ENCODE data around the gene DLG2. TPM values are rescaled to one million over a fixed set of nuclear protein-coding genes. Genes with fewer than 3 reads are reported as not detected.

The DLG2 gene
- total RNA-seq, 1 donor from 2014 or later, result 5.1 TPM

DNA sequence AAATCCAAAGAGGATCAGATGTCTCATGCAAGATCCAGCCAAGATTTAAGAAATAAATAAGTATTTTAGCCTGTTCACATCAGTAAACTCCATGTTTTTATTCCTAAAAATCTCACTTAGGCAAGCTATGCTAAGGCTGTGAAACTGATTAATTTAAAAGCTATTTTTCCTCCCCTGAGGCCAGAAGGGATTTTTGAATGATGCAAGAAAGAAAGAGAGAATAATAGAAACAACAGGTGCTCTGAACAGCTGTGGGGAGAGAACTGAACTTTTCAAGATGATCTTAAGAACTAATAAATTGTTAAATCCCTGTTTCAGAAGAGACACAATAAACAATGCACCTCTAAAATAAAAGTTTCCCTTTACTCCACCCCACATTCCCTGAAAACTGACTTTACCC is 241.6 kb downstream of the DLG2 start:
- no peaks in the 10 kb centered on the region for H3K27me3 Mint-ChIP-seq (ENCODE audit: unreplicated experiment)
- no peak overlapping the region for H3K27ac Mint-ChIP-seq (ENCODE audit: unreplicated experiment)
- no peak for DNase-seq (ENCODE audit: low spot score)
- TF ChIP-seq, protein P1, sequence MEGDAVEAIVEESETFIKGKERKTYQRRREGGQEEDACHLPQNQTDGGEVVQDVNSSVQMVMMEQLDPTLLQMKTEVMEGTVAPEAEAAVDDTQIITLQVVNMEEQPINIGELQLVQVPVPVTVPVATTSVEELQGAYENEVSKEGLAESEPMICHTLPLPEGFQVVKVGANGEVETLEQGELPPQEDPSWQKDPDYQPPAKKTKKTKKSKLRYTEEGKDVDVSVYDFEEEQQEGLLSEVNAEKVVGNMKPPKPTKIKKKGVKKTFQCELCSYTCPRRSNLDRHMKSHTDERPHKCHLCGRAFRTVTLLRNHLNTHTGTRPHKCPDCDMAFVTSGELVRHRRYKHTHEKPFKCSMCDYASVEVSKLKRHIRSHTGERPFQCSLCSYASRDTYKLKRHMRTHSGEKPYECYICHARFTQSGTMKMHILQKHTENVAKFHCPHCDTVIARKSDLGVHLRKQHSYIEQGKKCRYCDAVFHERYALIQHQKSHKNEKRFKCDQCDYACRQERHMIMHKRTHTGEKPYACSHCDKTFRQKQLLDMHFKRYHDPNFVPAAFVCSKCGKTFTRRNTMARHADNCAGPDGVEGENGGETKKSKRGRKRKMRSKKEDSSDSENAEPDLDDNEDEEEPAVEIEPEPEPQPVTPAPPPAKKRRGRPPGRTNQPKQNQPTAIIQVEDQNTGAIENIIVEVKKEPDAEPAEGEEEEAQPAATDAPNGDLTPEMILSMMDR (IDR thresholded peaks at IDR 0.05; ENCODE audit: unreplicated experiment), result no peak
- H3K4me1 Mint-ChIP-seq (ENCODE audit: unreplicated experiment), result peaks cover 3% of the 10 kb centered on the region
- no peaks in the 10 kb centered on the region for H3K9me3 Mint-ChIP-seq (ENCODE audit: unreplicated experiment)
- H3K4me3 Mint-ChIP-seq (ENCODE audit: unreplicated experiment), result no peak overlapping the region
- H3K36me3 Mint-ChIP-seq (ENCODE audit: low read depth, unreplicated experiment), result no peaks in the 10 kb centered on the region

DNA sequence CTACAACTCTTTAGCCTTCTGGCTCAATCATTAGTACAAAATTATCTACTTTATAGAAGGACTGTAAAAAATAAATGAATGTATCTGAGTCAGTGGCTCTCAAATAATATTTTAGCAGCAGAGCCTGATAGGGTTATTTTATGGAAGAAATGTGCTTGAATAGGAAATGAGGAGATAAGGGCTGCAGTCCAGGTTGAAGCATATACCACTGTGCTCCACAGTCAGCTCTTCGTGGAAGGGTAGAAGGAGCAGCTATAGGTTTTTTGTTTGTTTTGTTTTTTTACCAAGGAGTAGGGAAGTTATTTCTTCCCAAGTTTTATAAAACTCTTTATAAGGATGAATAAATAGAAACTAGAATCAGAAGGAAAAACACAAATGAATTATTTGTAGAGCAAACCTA is 242.0 kb downstream of the DLG2 start:
- TF ChIP-seq, protein P1 (IDR thresholded peaks at IDR 0.05; ENCODE audit: unreplicated experiment), result no peak
- Mint-ChIP-seq H3K4me3 (ENCODE audit: unreplicated experiment) (no peak overlapping the region), H3K9me3 (ENCODE audit: unreplicated experiment) (no peaks in the 10 kb centered on the region), H3K27me3 (ENCODE audit: unreplicated experiment) (no peaks in the 10 kb centered on the region), H3K27ac (ENCODE audit: unreplicated experiment) (no peak overlapping the region), H3K36me3 (ENCODE audit: low read depth, unreplicated experiment) (no peaks in the 10 kb centered on the region), H3K4me1 (ENCODE audit: unreplicated experiment) (peaks cover 3% of the 10 kb centered on the region)
- DNase-seq (ENCODE audit: low spot score), result no peak

DNA sequence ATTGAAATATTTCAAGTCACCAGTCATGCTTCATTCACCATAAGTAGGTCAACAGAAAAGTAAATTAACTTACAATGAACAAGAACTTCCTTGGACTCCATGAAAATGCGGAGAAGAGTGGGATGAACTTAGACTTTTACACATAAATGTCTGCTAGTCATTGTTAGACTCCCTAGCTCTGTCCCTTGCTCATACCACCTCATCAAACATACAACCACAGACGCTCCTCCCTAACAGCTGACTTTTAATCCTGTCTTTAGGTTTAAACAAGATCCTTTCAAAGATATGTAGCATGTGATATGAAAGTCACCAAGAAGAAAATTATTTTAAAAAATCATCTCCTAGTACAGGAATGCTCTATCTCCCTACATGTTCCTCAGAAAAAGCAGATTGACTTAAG is 248.1 kb downstream of the DLG2 start:
- Mint-ChIP-seq H3K36me3 (ENCODE audit: low read depth, unreplicated experiment) (no peaks in the 10 kb centered on the region), H3K4me3 (ENCODE audit: unreplicated experiment) (no peak overlapping the region), H3K27me3 (ENCODE audit: unreplicated experiment) (no peaks in the 10 kb centered on the region), H3K4me1 (ENCODE audit: unreplicated experiment) (peaks cover under 1% of the 10 kb centered on the region), H3K9me3 (ENCODE audit: unreplicated experiment) (no peaks in the 10 kb centered on the region), H3K27ac (ENCODE audit: unreplicated experiment) (no peak overlapping the region)
- no peak for DNase-seq (ENCODE audit: low spot score)
- TF ChIP-seq, protein P1 (IDR thresholded peaks at IDR 0.05; ENCODE audit: unreplicated experiment), result no peak

DNA sequence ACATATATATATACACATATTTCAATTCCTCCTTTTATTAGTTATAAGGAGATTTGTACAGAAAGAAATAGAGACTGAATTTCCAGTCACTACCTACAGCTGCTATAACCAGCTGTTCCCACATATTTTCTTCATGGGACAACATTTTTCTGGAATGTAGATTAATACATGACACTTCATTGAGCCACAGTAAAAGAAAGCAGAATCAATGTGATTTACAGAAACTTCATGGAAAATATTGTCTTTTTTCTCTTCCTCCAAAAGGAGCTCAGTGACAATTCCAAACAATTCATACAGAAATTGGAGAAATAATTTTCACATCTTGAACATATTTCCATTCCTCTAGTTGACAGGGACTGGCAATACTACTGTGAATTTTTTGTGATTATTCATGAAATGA is 249.2 kb downstream of the DLG2 start:
- Mint-ChIP-seq H3K27ac (ENCODE audit: unreplicated experiment) (no peak overlapping the region), H3K36me3 (ENCODE audit: low read depth, unreplicated experiment) (no peaks in the 10 kb centered on the region), H3K9me3 (ENCODE audit: unreplicated experiment) (no peaks in the 10 kb centered on the region)

DNA sequence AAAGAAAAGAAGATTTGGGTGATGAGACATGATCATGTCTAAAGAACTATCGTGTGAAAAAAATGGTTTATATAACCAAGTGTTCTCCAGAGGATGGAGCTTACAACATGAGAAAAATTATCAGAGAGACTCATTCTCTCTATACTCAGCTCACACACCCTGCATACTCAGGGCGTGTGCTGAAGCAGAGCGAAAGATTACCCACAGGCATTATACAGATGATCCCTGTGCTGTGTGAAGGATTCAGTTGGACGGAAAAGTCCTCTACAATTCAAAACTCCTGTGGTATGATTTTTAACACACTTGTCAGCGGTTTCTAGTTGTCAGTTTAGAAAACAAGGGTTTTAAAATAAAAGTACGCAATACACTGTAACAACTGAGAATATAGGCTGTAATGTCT is 267.3 kb downstream of the DLG2 start:
- Mint-ChIP-seq H3K4me3 (ENCODE audit: unreplicated experiment) (no peak overlapping the region), H3K9me3 (ENCODE audit: unreplicated experiment) (no peaks in the 10 kb centered on the region), H3K36me3 (ENCODE audit: low read depth, unreplicated experiment) (no peaks in the 10 kb centered on the region), H3K27me3 (ENCODE audit: unreplicated experiment) (no peaks in the 10 kb centered on the region), H3K27ac (ENCODE audit: unreplicated experiment) (no peak overlapping the region), H3K4me1 (ENCODE audit: unreplicated experiment) (peaks cover 40% of the 10 kb centered on the region)
- TF ChIP-seq, protein P1 (IDR thresholded peaks at IDR 0.05; ENCODE audit: unreplicated experiment), result no peak
- DNase-seq (ENCODE audit: low spot score), result no peak

More for the DNA sequence above, 249.2 kb downstream of the DLG2 start:
- TF ChIP-seq, protein P1 (IDR thresholded peaks at IDR 0.05; ENCODE audit: unreplicated experiment), result no peak
- no peak for DNase-seq (ENCODE audit: low spot score)
- no peak overlapping the region for H3K4me3 Mint-ChIP-seq (ENCODE audit: unreplicated experiment)
- no peaks in the 10 kb centered on the region for H3K27me3 Mint-ChIP-seq (ENCODE audit: unreplicated experiment)
- peaks cover 3% of the 10 kb centered on the region for H3K4me1 Mint-ChIP-seq (ENCODE audit: unreplicated experiment)
